Measurements from ENCODE around the gene TRIM24.

DNA sequence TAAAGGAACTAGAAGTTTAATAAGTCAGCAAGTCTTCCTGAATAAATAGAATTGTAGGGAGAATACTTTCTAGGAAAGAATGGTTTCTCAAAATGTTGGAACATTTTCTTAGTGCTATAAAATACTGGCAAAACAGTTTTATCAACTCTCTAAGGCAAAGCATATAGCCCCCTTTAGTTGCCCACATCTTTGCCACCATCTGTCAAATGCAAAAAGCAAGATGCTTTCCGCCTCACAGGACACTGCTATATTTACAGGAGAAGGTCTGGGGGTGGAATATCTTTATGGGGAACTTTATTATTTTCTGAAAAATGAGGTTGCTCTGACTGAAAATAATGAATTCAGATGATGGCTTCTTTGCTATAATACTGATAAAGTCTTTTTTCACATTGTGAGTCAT is 162.8 kb downstream of the TRIM24 start:
- TF ChIP-seq, protein P1, sequence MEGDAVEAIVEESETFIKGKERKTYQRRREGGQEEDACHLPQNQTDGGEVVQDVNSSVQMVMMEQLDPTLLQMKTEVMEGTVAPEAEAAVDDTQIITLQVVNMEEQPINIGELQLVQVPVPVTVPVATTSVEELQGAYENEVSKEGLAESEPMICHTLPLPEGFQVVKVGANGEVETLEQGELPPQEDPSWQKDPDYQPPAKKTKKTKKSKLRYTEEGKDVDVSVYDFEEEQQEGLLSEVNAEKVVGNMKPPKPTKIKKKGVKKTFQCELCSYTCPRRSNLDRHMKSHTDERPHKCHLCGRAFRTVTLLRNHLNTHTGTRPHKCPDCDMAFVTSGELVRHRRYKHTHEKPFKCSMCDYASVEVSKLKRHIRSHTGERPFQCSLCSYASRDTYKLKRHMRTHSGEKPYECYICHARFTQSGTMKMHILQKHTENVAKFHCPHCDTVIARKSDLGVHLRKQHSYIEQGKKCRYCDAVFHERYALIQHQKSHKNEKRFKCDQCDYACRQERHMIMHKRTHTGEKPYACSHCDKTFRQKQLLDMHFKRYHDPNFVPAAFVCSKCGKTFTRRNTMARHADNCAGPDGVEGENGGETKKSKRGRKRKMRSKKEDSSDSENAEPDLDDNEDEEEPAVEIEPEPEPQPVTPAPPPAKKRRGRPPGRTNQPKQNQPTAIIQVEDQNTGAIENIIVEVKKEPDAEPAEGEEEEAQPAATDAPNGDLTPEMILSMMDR (IDR thresholded peaks at IDR 0.05) = no peak
- no peak for TF ChIP-seq POLR2A (IDR thresholded peaks at IDR 0.05)
- no peak for TF ChIP-seq EP300 (IDR thresholded peaks at IDR 0.05; ENCODE audit: low read depth)
